Body of pancreas (tissue), 4 donors: ENCODE results near the gene GJD4. TPM values are rescaled to one million over a fixed set of nuclear protein-coding genes. Genes with fewer than 3 reads are reported as not detected.

ENCODE experiments used
- ATAC-seq: fragments of 150-250 bp; one replicate; pipeline ENCODE4 v1.9.1; 2016
- DNase-seq, 4 donors: peaks; one replicate each; pipeline ENCODE4 v3.0.0-alpha.2; 2019
- H3K27ac ChIP-seq, 4 donors: fragments of 200-600 bp; sonication (generic); 1 replicate in 3 of 4; 2 replicates in 1 of 4; pipeline versions ENCODE4 v1.5.1 to v1.6.1; 2016 to 2019; ENCODE audit warnings: mild to moderate bottlenecking in 1 of 4, mixed read lengths in 1 of 4, moderate library complexity in 1 of 4
- H3K27me3 ChIP-seq, 2 donors: fragments of 200-600 bp; sonication (generic); one replicate each; pipeline ENCODE4 v1.6.0; 2016; ENCODE audit warnings: mild to moderate bottlenecking in 1 of 2
- H3K36me3 ChIP-seq, 2 donors: fragments of 200-600 bp; sonication (generic); replicated peaks in 1 of 2; 2 replicates each; pipeline ENCODE4 v1.5.1; 2016; ENCODE audit warnings: low read depth in 2 of 2; ENCODE audit not compliant: insufficient read depth in 1 of 2
- H3K4me1 ChIP-seq: fragments of 200-600 bp; sonication (generic); one replicate; pipeline ENCODE4 v1.6.0; 2016
- H3K4me3 ChIP-seq, 2 donors: fragments of 200-600 bp; sonication (generic); 1 replicate in 1 of 2; 2 replicates in 1 of 2; pipeline ENCODE4 v1.5.1; 2016 to 2019
- H3K9me3 ChIP-seq, 3 donors: fragments of 200-600 bp; sonication (generic); 1 replicate in 2 of 3; 2 replicates in 1 of 3; pipeline ENCODE4 v1.5.1; 2016
- POLR2A ChIP-seq, 3 donors: fragments of 450-650 bp; IDR thresholded peaks; one replicate each; pipeline ENCODE4 v1.6.1; 2016; ENCODE audit warnings: antibody characterized with exemption in 3 of 3, mild to moderate bottlenecking in 2 of 3
- WGBS, 2 donors: methylation state at CpG; one replicate each; pipeline ENCODE4 v1.1.5; 2017; 5-methylcytosine and 5-hydroxymethylcytosine counted together
- intact Hi-C: fragments of 100-400 bp; cut with DNase I; formaldehyde crosslinking; loops from one replicate; pipeline ENCODE4 v1.15.1; 2023
- total RNA-seq, 2 donors: library from RNA; depleted of rRNA; stranded (reverse); fragments of >200 nt; gene quantifications; one replicate each; pipeline ENCODE4 v1.1.0, GENCODE V29; 2016
- TF ChIP-seq, protein P1 (sequence below), 7 experiments: fragments of 450-650 bp in 4 of 7; fragments of 200-600 bp in 3 of 7; sonication (generic) in 3 of 7; IDR thresholded peaks; one replicate each; pipeline ENCODE4 v1.5.1; 2016 to 2019; ENCODE audit warnings: antibody characterized with exemption in 7 of 7

GJD4 gene
- total RNA-seq, 2 donors from 2014 or later, result not detected

DNA sequence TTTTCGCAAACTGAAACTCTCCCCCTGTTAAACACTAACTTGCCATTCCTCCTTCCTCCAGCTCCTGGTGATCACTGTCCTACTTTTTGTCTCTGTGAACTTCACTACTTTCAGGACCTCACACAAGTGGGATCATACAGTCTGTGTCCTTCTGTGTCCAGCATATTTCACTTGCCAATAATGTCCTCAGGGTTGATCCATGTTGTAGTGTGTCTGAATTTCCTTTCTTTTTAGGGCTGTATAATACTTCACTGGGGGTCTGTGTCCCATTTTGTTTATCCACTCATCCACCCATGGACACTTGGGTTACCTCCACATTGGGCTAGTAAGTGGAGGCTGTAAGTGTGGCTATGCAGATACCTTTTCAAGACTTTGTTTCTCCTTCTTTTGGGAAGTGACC is 42.7 kb upstream of the GJD4 start:
- no peaks in the 10 kb centered on the region for H3K27me3 ChIP-seq
- H3K27ac ChIP-seq, result no peak overlapping the region
- H3K9me3 ChIP-seq, result no peaks in the 10 kb centered on the region
- H3K36me3 ChIP-seq, result peaks cover 0 to 5% of the 10 kb centered on the region in 2 donors
- ATAC-seq (no peak), DNase-seq (no peak)
- WGBS, 2 donors, result 100% methylated on average over 1 of the region's 1 CpG
- TF ChIP-seq POLR2A (IDR thresholded peaks at IDR 0.05), result no peak
- TF ChIP-seq, protein P1, sequence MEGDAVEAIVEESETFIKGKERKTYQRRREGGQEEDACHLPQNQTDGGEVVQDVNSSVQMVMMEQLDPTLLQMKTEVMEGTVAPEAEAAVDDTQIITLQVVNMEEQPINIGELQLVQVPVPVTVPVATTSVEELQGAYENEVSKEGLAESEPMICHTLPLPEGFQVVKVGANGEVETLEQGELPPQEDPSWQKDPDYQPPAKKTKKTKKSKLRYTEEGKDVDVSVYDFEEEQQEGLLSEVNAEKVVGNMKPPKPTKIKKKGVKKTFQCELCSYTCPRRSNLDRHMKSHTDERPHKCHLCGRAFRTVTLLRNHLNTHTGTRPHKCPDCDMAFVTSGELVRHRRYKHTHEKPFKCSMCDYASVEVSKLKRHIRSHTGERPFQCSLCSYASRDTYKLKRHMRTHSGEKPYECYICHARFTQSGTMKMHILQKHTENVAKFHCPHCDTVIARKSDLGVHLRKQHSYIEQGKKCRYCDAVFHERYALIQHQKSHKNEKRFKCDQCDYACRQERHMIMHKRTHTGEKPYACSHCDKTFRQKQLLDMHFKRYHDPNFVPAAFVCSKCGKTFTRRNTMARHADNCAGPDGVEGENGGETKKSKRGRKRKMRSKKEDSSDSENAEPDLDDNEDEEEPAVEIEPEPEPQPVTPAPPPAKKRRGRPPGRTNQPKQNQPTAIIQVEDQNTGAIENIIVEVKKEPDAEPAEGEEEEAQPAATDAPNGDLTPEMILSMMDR (IDR thresholded peaks at IDR 0.05), result no peak
- H3K4me3 ChIP-seq, result no peak overlapping the region
- intact Hi-C loops, result loop anchor here (10.0 kb wide), 1 partner anchor 328 kb away; no protein-coding TSS in a partner anchor
- no peaks in the 10 kb centered on the region for H3K4me1 ChIP-seq

DNA sequence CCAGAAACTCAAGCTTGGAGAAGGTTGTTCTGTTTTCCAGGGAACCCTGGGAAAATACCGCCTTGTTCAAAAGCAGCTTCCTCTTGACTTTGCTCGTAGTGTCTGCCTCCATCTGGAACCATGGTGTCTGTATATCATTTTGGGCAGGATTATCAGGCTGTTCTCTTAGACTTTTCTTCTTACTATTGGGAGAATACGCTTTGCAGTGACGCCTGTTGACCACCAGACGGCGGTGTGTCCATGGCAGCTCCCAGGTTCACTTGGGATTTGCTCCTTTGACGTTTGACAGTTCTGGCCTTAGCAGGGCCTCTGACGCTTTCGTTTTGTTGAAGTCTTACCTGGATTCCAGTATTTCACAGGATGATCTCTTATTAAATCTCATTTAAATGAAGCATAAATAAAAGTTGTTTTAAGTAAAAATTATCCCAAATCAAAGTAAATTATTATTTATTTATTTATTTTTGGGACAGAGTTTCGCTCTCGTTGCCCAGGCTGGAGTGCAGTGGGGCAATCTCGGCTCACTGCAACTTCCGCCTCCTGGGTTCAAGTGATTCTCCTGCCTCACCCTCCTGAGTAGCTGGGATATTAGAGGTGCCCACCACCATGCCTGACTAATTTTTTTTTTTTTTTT is 41.8 kb upstream of the GJD4 start:
- DNase-seq (peak; percentile 59 to 66 (median 64)), ATAC-seq (peak; percentile 75)
- 36 to 38% methylated on average over 13 of the region's 13 CpGs for WGBS, 2 donors
- Histone ChIP-seq H3K4me1 (no peaks in the 10 kb centered on the region), H3K27ac (no peak overlapping the region), H3K9me3 (no peaks in the 10 kb centered on the region), H3K27me3 (no peaks in the 10 kb centered on the region), H3K4me3 (no peak overlapping the region), H3K36me3 (peaks cover 0 to 5% of the 10 kb centered on the region in 2 donors)
- no peak for TF ChIP-seq POLR2A (IDR thresholded peaks at IDR 0.05)
- TF ChIP-seq, protein P1 (IDR thresholded peaks at IDR 0.05), result peak; percentile 87 to 99 (median 91)
- intact Hi-C loops, result loop anchor here (10.0 kb wide), 1 partner anchor 329 kb away; no protein-coding TSS in a partner anchor

DNA sequence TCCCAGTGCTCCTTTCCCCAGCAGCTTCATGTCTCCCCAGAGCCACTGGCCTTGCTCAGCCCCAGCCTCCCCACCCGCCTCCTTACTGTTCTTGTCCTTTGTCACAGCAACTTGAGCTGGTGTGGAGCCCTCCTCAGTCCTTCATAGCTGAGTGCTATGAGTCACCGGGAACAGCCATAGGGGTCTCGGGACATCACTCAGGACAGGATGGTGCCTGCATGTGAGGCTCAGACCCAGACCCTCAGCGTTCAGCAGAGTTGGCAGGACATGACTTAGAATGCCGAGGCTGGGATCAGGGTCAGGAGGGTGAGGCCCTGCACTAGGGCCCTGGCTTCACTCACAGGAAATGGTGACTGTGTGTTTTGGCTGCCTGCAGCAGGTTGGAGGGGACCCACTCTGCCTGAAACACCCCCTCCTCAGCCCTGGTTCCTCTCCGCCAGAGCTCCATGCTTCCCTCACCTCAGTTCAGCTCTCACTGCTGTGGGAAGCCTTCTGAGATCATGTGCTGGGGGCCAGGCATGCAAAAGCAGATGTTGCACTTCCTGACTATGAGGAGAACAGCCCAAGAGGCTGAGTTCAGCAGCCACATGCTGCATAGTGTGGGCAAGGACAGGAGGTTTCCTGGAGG is 40.7 kb upstream of the GJD4 start:
- DNase-seq, result no peak
- intact Hi-C loops, result loop anchor here (10.0 kb wide), 1 partner anchor 330 kb away; no protein-coding TSS in a partner anchor
- H3K27me3 ChIP-seq, result no peaks in the 10 kb centered on the region
- peaks cover 0 to 5% of the 10 kb centered on the region in 2 donors for H3K36me3 ChIP-seq
- no peaks in the 10 kb centered on the region for H3K4me1 ChIP-seq
- H3K4me3 ChIP-seq, result no peak overlapping the region
- no peak overlapping the region for H3K27ac ChIP-seq
- ATAC-seq, result no peak
- no peaks in the 10 kb centered on the region for H3K9me3 ChIP-seq
- WGBS, 2 donors, result 65 to 93% methylated on average over 5 to 6 of the region's 6 CpGs
- TF ChIP-seq, protein P1 (IDR thresholded peaks at IDR 0.05), result no peak
- no peak for TF ChIP-seq POLR2A (IDR thresholded peaks at IDR 0.05)

DNA sequence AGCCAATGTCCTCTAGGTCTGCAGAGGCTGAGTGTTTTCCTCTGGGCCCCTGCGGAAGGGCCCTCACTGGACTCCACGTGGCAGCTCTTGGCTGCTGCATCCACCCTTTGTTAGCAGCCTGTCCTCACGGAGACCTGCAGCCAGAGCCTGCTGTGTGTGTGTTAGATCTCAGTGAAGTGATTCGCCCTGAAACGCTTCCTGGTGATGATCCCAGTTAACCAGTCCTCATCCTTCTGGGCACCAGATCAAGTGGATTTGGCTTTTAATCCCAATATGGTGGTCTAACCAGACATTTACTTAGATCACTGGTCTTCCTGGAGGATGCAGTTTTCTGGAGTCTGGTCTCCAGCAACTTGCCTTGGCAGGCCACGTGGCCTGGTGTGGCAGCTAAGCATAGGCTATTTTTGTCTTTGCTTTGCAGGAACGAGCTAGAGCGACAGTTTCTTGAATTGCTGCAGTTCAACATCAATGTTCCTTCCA is 39.5 kb upstream of the GJD4 start:
- DNase-seq (no peak), ATAC-seq (no peak)
- no peaks in the 10 kb centered on the region for H3K27me3 ChIP-seq
- H3K36me3 ChIP-seq, result peaks cover 0 to 5% of the 10 kb centered on the region in 2 donors
- no peak overlapping the region for H3K4me3 ChIP-seq
- no peaks in the 10 kb centered on the region for H3K4me1 ChIP-seq
- WGBS, 2 donors, result 87 to 94% methylated on average over 8 of the region's 8 CpGs
- no peaks in the 10 kb centered on the region for H3K9me3 ChIP-seq
- intact Hi-C loops, result loop anchor here (10.0 kb wide), 1 partner anchor 331 kb away; no protein-coding TSS in a partner anchor
- no peak for TF ChIP-seq POLR2A (IDR thresholded peaks at IDR 0.05)
- TF ChIP-seq, protein P1 (IDR thresholded peaks at IDR 0.05), result no peak
- H3K27ac ChIP-seq, result no peak overlapping the region
